H1 (cell line): ENCODE measurements around the gene RNF214. TPM values are rescaled to one million over a fixed set of nuclear protein-coding genes. Genes with fewer than 3 reads are reported as not detected.

Source experiments
- CTCF ChIA-PET: fragments of 300-600 bp; sonication (Branson Sonifier 250); formaldehyde crosslinking; loops from one replicate; lab custom pipeline; 2021; ENCODE audit not compliant: partially characterized antibody; lab: Charles Lee
- POLR2A ChIA-PET: fragments of 300-600 bp; sonication (Branson Sonifier 250); formaldehyde crosslinking; loops from one replicate; lab custom pipeline; 2021; ENCODE audit warnings: inconsistent platforms; ENCODE audit not compliant: partially characterized antibody; lab: Charles Lee
- DNase-seq, 2 experiments: peaks; one replicate each; pipeline versions ENCODE4 v3.0.0 to v3.0.0-alpha.2; 2010 to 2022; ENCODE audit warnings: low spot score in 2 of 2, low read depth in 1 of 2, mixed read lengths in 1 of 2
- FAIRE-seq: peaks from 2 replicates; lab custom pipeline; 2011; peaks lifted over from hg19 to GRCh38; lab: Jason Lieb, UNC
- H2AFZ ChIP-seq: 2 replicates; pipeline ENCODE4 v1.8.1; 2012; ENCODE audit warnings: low read length, inconsistent platforms
- H2AK5ac ChIP-seq: 2 replicates; pipeline ENCODE4 v1.6.1; 2013; ENCODE audit warnings: low read depth, low read length
- H2BK120ac ChIP-seq: replicated peaks from 2 replicates; pipeline ENCODE3; 2013; ENCODE audit warnings: low read depth, low read length, inconsistent platforms
- H2BK12ac ChIP-seq: 2 replicates; pipeline ENCODE4 v1.6.1; 2013; ENCODE audit warnings: low read depth, low read length
- H2BK15ac ChIP-seq: 2 replicates; pipeline ENCODE4 v1.6.1; 2013; ENCODE audit warnings: low read length
- H2BK20ac ChIP-seq: 2 replicates; pipeline ENCODE4 v1.6.1; 2013; ENCODE audit warnings: low read length
- H2BK5ac ChIP-seq: 2 replicates; pipeline ENCODE4 v1.6.1; 2013; ENCODE audit warnings: low read depth, low read length
- H3K14ac ChIP-seq: 2 replicates; pipeline ENCODE4 v1.6.1; 2013; ENCODE audit warnings: inconsistent platforms; ENCODE audit not compliant: insufficient read length
- H3K18ac ChIP-seq: 2 replicates; pipeline ENCODE4 v1.6.1; 2013; ENCODE audit warnings: low read length; ENCODE audit errors: extremely low read depth
- H3K23ac ChIP-seq: 2 replicates; pipeline ENCODE4 v1.6.1; 2013; ENCODE audit warnings: inconsistent platforms; ENCODE audit not compliant: insufficient read length
- H3K23me2 ChIP-seq: 2 replicates; pipeline ENCODE4 v1.6.1; 2013; ENCODE audit warnings: low read depth, low read length
- H3K27ac ChIP-seq: 2 replicates; pipeline ENCODE4 v1.6.1; 2011; ENCODE audit warnings: low read depth, low read length, inconsistent platforms
- H3K27me3 ChIP-seq, 4 experiments: replicated peaks in 1 of 4; 1 replicate in 1 of 4; 2 replicates in 3 of 4; pipeline versions ENCODE4 v1.6.1 to v1.8.1; 2011 to 2013; ENCODE audit warnings: low read length in 3 of 4, mild to moderate bottlenecking in 3 of 4, inconsistent platforms in 2 of 4, mixed read lengths in 2 of 4, moderate library complexity in 1 of 4; ENCODE audit not compliant: control insufficient read depth in 3 of 4, insufficient read depth in 3 of 4; ENCODE audit errors: extremely low read depth in 1 of 4
- H3K36me3 ChIP-seq, 4 experiments: 2 replicates each; pipeline versions ENCODE4 v1.6.1 to v1.8.1; 2011 to 2013; ENCODE audit warnings: mild to moderate bottlenecking in 4 of 4, low read length in 3 of 4, moderate library complexity in 2 of 4, control low read depth in 1 of 4, inconsistent platforms in 1 of 4; ENCODE audit not compliant: insufficient read depth in 4 of 4, control insufficient read depth in 2 of 4
- H3K4ac ChIP-seq: replicated peaks from 2 replicates; pipeline ENCODE3; 2013; ENCODE audit warnings: low read length, low read depth, mixed read lengths, inconsistent platforms; ENCODE audit not compliant: insufficient read length
- H3K4me1 ChIP-seq, 4 experiments: replicated peaks in 1 of 4; 1 replicate in 1 of 4; 2 replicates in 3 of 4; pipeline versions ENCODE4 v1.6.1 to v1.8.1; 2011 to 2013; ENCODE audit warnings: low read length in 3 of 4, inconsistent platforms in 2 of 4, mixed read lengths in 1 of 4; ENCODE audit not compliant: insufficient read depth in 4 of 4, control insufficient read depth in 3 of 4
- H3K4me2 ChIP-seq, 2 experiments: 2 replicates each; pipeline versions ENCODE4 v1.6.1 to v1.8.1; 2011 to 2013; ENCODE audit warnings: low read depth in 2 of 2, low read length in 2 of 2, control low read depth in 1 of 2, inconsistent platforms in 1 of 2, mild to moderate bottlenecking in 1 of 2; ENCODE audit not compliant: insufficient read depth in 1 of 2
- H3K4me3 ChIP-seq, 4 experiments: fragments of 200-600, 300-600 bp in 1 of 4; sonication (generic), shearing (Covaris generic), sonication (Bioruptor Twin) in 1 of 4; 2 replicates each; pipeline versions ENCODE4 v1.5.1 to v1.8.1; 2011 to 2016; ENCODE audit warnings: low read length in 4 of 4, low read depth in 3 of 4, control low read depth in 2 of 4, inconsistent platforms in 2 of 4, mild to moderate bottlenecking in 2 of 4, mixed read lengths in 1 of 4, moderate library complexity in 1 of 4; ENCODE audit not compliant: insufficient read depth in 2 of 4; ENCODE audit errors: extremely low read depth in 1 of 4
- H3K56ac ChIP-seq: replicated peaks from 2 replicates; pipeline ENCODE3; 2013; ENCODE audit warnings: low read depth, mild to moderate bottlenecking, mixed read lengths, low read length, inconsistent platforms; ENCODE audit not compliant: insufficient read length
- H3K79me1 ChIP-seq: 2 replicates; pipeline ENCODE4 v1.6.1; 2013; ENCODE audit warnings: low read depth, low read length, control low read depth
- H3K79me2 ChIP-seq, 2 experiments: 2 replicates each; pipeline versions ENCODE4 v1.6.1 to v1.8.1; 2012 to 2013; ENCODE audit warnings: low read length in 2 of 2, mild to moderate bottlenecking in 2 of 2, inconsistent platforms in 1 of 2; ENCODE audit not compliant: insufficient read depth in 2 of 2, control insufficient read depth in 1 of 2
- H3K9ac ChIP-seq, 4 experiments: replicated peaks in 1 of 4; 1 replicate in 1 of 4; 2 replicates in 3 of 4; pipeline versions ENCODE4 v1.6.1 to v1.8.1; 2011 to 2013; ENCODE audit warnings: low read depth in 3 of 4, low read length in 3 of 4, control low read depth in 2 of 4, mild to moderate bottlenecking in 2 of 4, moderate library complexity in 2 of 4, inconsistent platforms in 1 of 4; ENCODE audit errors: extremely low read depth in 1 of 4
- H3K9me3 ChIP-seq, 2 experiments: 2 replicates each; pipeline versions ENCODE4 v1.6.1 to v1.8.1; 2012 to 2013; ENCODE audit warnings: mild to moderate bottlenecking in 2 of 2, moderate library complexity in 2 of 2, control low read depth in 1 of 2, inconsistent platforms in 1 of 2, low read depth in 1 of 2, low read length in 1 of 2, mixed read lengths in 1 of 2; ENCODE audit not compliant: insufficient read depth in 2 of 2
- H4K20me1 ChIP-seq, 2 experiments: replicated peaks in 1 of 2; 2 replicates each; pipeline versions ENCODE3 to v1.8.1; 2011 to 2013; ENCODE audit warnings: inconsistent platforms in 2 of 2, low read length in 2 of 2, mild to moderate bottlenecking in 1 of 2; ENCODE audit not compliant: insufficient read depth in 2 of 2, control insufficient read depth in 1 of 2
- H4K5ac ChIP-seq: 2 replicates; pipeline ENCODE4 v1.6.1; 2013; ENCODE audit warnings: low read length, low read depth, mixed read lengths, inconsistent platforms; ENCODE audit not compliant: insufficient read length
- H4K8ac ChIP-seq: 2 replicates; pipeline ENCODE4 v1.8.0; 2013; ENCODE audit warnings: mild to moderate bottlenecking, moderate library complexity, low read length, inconsistent platforms; ENCODE audit not compliant: insufficient read depth; ENCODE audit errors: extremely low read depth
- H4K91ac ChIP-seq: replicated peaks from 2 replicates; pipeline ENCODE3; 2013; ENCODE audit warnings: low read length, mixed read lengths, inconsistent platforms; ENCODE audit not compliant: insufficient read length
- BCL11A ChIP-seq, 2 experiments: IDR thresholded peaks; one replicate each; pipeline ENCODE4 v1.6.1; 2011; ENCODE audit warnings: low read depth in 2 of 2, low read length in 2 of 2, mild to moderate bottlenecking in 2 of 2
- CHD1 ChIP-seq: IDR thresholded peaks from 2 replicates; pipeline ENCODE4 v1.6.1; 2012; ENCODE audit warnings: low read depth, low read length, improper control_type of control experiment
- GABPA ChIP-seq: IDR thresholded peaks from 2 replicates; pipeline ENCODE4 v1.6.1; 2011; ENCODE audit warnings: mild to moderate bottlenecking, low read length, moderate library complexity, borderline replicate concordance; ENCODE audit not compliant: insufficient read depth
- GTF2F1 ChIP-seq: IDR thresholded peaks from 2 replicates; pipeline ENCODE4 v1.6.1; 2012; ENCODE audit warnings: low read depth, low read length, improper control_type of control experiment, borderline replicate concordance
- HDAC2 ChIP-seq, 2 experiments: fragments of 300-600 bp in 1 of 2; sonication (generic) in 1 of 2; IDR thresholded peaks; 2 replicates each; pipeline ENCODE4 v1.6.1; 2011 to 2012; ENCODE audit warnings: low read depth in 2 of 2, low read length in 2 of 2, mild to moderate bottlenecking in 2 of 2, moderate library complexity in 2 of 2, borderline replicate concordance in 1 of 2, inconsistent platforms in 1 of 2
- JUN ChIP-seq: IDR thresholded peaks from 2 replicates; pipeline ENCODE4 v1.6.1; 2011; ENCODE audit warnings: low read depth, mild to moderate bottlenecking, improper control_type of control experiment, low read length
- MAFK ChIP-seq: IDR thresholded peaks from 2 replicates; pipeline ENCODE4 v1.6.1; 2012; ENCODE audit warnings: low read depth, mild to moderate bottlenecking, improper control_type of control experiment, low read length
- NANOG ChIP-seq: IDR thresholded peaks from 2 replicates; pipeline ENCODE4 v1.6.1; 2011; ENCODE audit warnings: low read length, low read depth, mild to moderate bottlenecking, inconsistent platforms; ENCODE audit not compliant: insufficient read depth, poor library complexity, severe bottlenecking
- PHF8 ChIP-seq: fragments of 200-600 bp; sonication (generic); conservative IDR thresholded peaks from 2 replicates; pipeline ENCODE4 v1.7.1; 2012; ENCODE audit warnings: low read depth, mild to moderate bottlenecking, inconsistent platforms, low read length, moderate library complexity
- RBBP5 ChIP-seq: IDR thresholded peaks from 2 replicates; pipeline ENCODE4 v1.7.1; 2012; ENCODE audit warnings: low read depth, mild to moderate bottlenecking, inconsistent platforms, low read length, moderate library complexity, borderline replicate concordance
- SAP30 ChIP-seq: fragments of 300-600 bp; sonication (generic); IDR thresholded peaks from 2 replicates; pipeline ENCODE4 v1.7.1; 2012; ENCODE audit warnings: low read length, moderate library complexity, mild to moderate bottlenecking, inconsistent platforms; ENCODE audit not compliant: insufficient read depth, insufficient replicate concordance
- SIRT6 ChIP-seq: IDR thresholded peaks from one replicate; pipeline ENCODE4 v1.7.1; 2012; ENCODE audit warnings: low read length, inconsistent platforms
- SP1 ChIP-seq: IDR thresholded peaks from 2 replicates; pipeline ENCODE4 v1.6.1; 2011; ENCODE audit warnings: low read depth, low read length
- TCF12 ChIP-seq: IDR thresholded peaks from 2 replicates; pipeline ENCODE4 v1.6.1; 2011; ENCODE audit warnings: low read depth, mild to moderate bottlenecking, low read length
- YY1 ChIP-seq: IDR thresholded peaks from 2 replicates; pipeline ENCODE4 v1.6.1; 2011; ENCODE audit warnings: low read depth, mild to moderate bottlenecking, low read length
- WGBS, 2 experiments: shearing (Covaris generic) in 1 of 2; methylation state at CpG; one replicate each; pipeline versions ENCODE4 v1.1.6 to v1.1.7; 2013 to 2015; ENCODE audit warnings: low lambda C conversion rate in 2 of 2, mixed read lengths in 2 of 2, inconsistent platforms in 1 of 2, low coverage in 1 of 2, missing lambda C conversion rate in 1 of 2; ENCODE audit not compliant: insufficient replicate concordance in 2 of 2, insufficient coverage in 1 of 2, insufficient read length in 1 of 2; ENCODE audit errors: extremely low coverage in 1 of 2, missing lambda C conversion rate in 1 of 2; 5-methylcytosine and 5-hydroxymethylcytosine counted together
- polyA plus RNA-seq, 7 experiments: library from polyadenylated mRNA; depleted of rRNA in 3 of 7; stranded (reverse) in 5 of 7; unstranded in 2 of 7; fragments of >200 nt in 5 of 7; fragments of 200-250 nt in 2 of 7; gene quantifications; 1 replicate in 5 of 7; 2 replicates in 1 of 7; 4 replicates in 1 of 7; pipeline versions ENCODE4 v1.2.1 to v1.2.3, GENCODE V29; 2011 to 2013; ENCODE audit warnings: missing spikeins in 2 of 7, mixed read lengths in 2 of 7
- total RNA-seq: library from RNA; stranded (reverse); fragmentation: NEBNext Ultra II Directional; extraction: Animal tissue kit (Norgen Biotek cat#: 25700); gene quantifications from 2 replicates; pipeline ENCODE4 v1.2.1, GENCODE V29; 2021

The RNF214 gene
- total and polyA plus RNA-seq, 2 of the 8 experiments (the other 6 are each of a cell fraction or from before 2014, with no cell fraction given) = 34.9 to 35.6 TPM

DNA sequence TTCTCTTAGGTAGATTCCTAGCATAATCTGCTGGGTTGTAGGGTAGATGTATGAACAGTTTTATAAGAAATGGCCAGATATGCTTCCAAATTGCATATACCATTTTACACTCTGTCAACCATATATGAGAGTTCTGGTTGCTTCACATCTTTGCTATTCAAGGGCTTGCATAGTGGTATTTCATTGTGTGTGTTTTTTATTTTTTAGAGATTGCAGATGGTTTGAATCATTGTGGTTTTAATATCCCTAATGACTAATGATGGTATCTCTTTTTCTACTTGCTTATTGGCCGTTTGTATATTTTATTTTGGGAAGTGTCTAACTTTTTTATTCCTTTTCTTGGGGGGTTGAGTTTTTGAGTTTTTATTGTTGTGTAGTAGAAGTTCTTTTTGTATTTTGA, 26.9 kb downstream of the RNF214 start:
- no peak for DNase-seq
- TF ChIP-seq YY1 = no peak
- TF ChIP-seq HDAC2 (IDR thresholded peaks at IDR 0.05; ENCODE audit: borderline replicate concordance in 1 of 2, low read depth in 2 of 2, low read length in 2 of 2) = no peak
- TF ChIP-seq TCF12 = no peak
- TF ChIP-seq PHF8 = no peak
- no peak for TF ChIP-seq BCL11A (IDR thresholded peaks at IDR 0.05; ENCODE audit: low read depth in 2 of 2, low read length in 2 of 2)
- no peak for TF ChIP-seq NANOG
- TF ChIP-seq RBBP5 = no peak
- no peak for TF ChIP-seq GABPA
- no peak for TF ChIP-seq MAFK
- no peak for TF ChIP-seq GTF2F1
- TF ChIP-seq SP1 = no peak
- no peak for TF ChIP-seq CHD1
- no peak for TF ChIP-seq SAP30
- no peak for TF ChIP-seq SIRT6
- no peak for TF ChIP-seq JUN

More for the DNA sequence above, 26.9 kb downstream of the RNF214 start:
- Histone ChIP-seq H4K91ac (no peak overlapping the region), H3K23me2 (no peaks in the 10 kb centered on the region), H2BK12ac (no peak overlapping the region), H3K79me2 (no peaks in the 10 kb centered on the region; a peak in 1 of 4 replicates), H3K56ac (no peak overlapping the region), H2BK5ac (no peak overlapping the region), H3K18ac (no peak overlapping the region), H3K23ac (no peak overlapping the region), H3K36me3 (peaks cover 0 to 4% (median 0%) of the 10 kb centered on the region in 4 experiments; a peak in 2 of 8 replicates), H3K27ac (no peak overlapping the region), H2BK15ac (no peak overlapping the region), H2AFZ (no peak overlapping the region), H3K9ac (no peak overlapping the region), H3K4me2 (no peak overlapping the region), H3K4me1 (no peaks in the 10 kb centered on the region), H3K4ac (no peak overlapping the region), H4K8ac (no peak overlapping the region), H3K79me1 (no peaks in the 10 kb centered on the region), H3K4me3 (no peak overlapping the region), H3K14ac (no peak overlapping the region), H4K5ac (no peak overlapping the region), H3K27me3 (no peaks in the 10 kb centered on the region), H2AK5ac (no peak overlapping the region), H2BK120ac (no peak overlapping the region), H2BK20ac (no peak overlapping the region), H3K9me3 (no peaks in the 10 kb centered on the region; a peak in 1 of 4 replicates), H4K20me1 (no peaks in the 10 kb centered on the region)
- FAIRE-seq = no peak
- ChIA-PET POLR2A (no interaction called here), CTCF (no interaction called here)
- 81% methylated on average over 1 of the region's 1 CpG; no CpG with 5 or more reads in 1 of the 2 experiments for WGBS, 2 experiments
